H54 (cell line): ENCODE measurements around the gene SCRN2.

Experiments
- DNase-seq: peaks from one replicate; pipeline ENCODE4 v3.0.0; 2011; ENCODE audit warnings: low spot score, mixed read lengths; ENCODE audit not compliant: insufficient read length
- FAIRE-seq: peaks from 3 replicates; lab custom pipeline; 2011; peaks lifted over from hg19 to GRCh38; lab: Jason Lieb, UNC
- POLR2A ChIP-seq: IDR thresholded peaks from 2 replicates; pipeline ENCODE4 v1.6.1; 2011; ENCODE audit warnings: low read depth, mild to moderate bottlenecking, low read length

The SCRN2 gene

GRCh38 chr17:47878203-47879027, 37.3 kb upstream of the SCRN2 start:
- FAIRE-seq (no peak), DNase-seq (no peak)
- TF ChIP-seq POLR2A, result no peak

DNA sequence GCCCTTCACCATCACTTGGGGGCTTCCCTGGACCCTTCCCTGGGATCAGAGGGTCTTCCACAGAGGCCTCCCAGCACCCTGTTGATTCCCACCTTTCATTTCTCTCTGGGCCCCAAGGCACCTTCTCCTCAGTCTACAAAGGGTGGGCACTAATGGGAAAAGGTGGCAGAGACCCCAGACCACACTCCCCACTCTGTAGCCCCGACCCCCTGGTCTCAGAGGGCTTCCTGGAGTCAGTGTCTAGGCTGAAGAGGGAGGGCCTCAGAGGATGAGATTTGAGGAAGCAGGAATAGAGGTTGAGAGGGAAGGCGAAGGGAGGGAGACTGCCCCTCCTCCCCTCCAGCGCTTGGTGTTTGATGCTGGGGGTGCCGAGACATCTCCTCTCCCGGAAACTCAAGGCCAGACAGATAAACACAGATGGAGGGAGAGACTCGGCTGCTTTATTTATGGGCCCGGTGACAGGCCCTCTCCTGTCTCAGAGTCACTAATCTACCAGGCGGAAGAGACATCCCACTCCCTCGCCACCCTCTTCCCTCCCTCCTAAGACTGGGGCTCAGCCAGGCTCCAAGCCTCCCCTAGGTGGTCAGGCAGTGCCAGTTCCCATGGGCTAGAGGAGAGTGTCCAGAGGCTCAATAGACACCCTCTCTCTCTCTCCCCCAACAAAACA, 36.4 kb upstream of the SCRN2 start:
- DNase-seq (no peak), FAIRE-seq (no peak)
- no peak for TF ChIP-seq POLR2A

DNA sequence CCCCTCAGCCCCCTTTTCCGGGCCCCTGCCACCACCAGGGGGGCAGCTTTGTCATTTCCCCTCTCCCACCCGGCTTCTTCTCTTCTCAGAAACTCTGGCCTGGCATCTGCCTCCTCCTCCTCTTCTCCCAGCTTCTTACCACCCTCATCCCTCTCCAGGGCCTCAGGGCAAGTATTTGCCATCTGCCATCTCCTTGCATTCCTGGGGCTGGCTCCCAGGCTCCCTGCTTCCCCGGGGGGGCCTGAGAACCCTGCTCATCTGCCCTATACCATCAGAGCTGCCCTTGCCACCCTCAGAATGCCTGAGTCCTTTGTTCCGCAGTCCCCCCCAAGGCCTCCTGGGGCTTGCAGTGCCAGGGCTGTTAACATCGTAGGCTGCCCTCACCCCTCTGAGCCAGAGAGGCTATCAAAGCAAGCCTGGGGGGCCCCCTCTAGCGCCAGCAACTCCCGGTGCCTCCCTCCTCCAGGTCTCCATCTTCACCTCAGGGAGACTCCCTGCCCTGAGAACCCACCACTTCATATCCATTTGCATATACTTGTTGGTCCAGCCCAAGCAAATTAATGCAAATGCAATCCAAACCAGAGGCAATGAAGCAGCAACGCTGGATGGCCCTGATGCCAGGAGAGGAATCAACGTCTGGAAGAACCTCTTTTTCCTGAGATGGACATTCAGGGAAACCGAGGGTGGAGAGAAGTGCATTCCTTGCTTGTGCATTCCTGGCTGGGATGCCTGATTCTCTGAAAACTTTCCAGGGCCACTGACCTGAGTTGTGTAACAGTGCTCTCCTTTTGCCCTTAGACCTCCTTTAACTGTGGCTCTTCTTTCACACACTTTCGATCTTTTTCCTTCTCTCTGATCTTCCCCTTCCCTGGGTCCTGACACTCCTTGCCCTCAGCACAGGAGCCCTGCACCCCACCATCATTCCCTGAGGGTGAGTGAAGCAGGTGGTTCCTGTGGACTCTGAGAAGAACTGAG, 34.2 kb upstream of the SCRN2 start:
- TF ChIP-seq POLR2A, result no peak
- DNase-seq (no peak), FAIRE-seq (no peak)

DNA sequence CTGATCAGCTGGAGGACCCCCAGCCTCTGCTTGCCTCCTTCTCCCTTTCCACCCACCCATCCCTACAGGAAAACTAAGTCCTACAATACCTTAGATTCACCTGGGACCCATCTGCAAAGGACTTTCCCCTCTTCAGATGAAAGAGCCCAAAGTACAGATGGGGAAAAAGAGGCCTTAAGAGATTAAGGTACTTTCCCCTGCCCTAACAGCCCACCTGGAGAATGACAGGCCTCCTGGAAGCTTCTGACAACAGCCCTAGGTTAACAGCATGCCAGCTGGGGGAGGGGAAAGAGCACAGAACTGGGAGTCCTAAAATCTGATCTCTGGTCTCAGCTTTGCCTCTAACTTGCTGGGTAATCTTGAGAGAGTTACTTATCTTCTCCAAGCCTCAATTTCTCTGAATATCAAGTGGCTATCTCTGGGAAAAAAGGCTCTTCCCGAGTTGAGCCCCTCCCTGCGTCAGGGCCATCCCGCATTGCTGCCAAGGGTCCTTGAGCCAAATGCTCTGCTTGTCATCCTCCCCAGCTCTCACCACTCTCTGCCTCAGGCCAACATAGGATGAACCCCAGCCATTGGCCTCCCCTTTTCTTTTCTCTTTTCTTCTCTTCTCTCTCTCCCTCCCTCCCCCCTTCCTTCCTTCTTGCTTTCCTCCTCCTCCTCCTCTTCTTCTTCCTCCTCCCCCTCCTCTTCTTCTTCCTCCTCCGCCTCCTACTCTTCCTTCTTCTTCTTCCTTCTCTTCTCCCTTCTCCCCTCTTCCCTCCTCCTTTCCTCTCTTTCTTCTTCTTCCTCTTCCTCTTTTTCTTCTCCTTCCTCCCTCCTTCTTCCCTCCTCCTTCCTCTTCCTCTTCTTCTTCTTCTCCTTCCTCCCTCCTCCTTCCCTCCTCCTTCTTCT, 32.4 kb upstream of the SCRN2 start:
- DNase-seq (no peak), FAIRE-seq (no peak)
- TF ChIP-seq POLR2A, result no peak

DNA sequence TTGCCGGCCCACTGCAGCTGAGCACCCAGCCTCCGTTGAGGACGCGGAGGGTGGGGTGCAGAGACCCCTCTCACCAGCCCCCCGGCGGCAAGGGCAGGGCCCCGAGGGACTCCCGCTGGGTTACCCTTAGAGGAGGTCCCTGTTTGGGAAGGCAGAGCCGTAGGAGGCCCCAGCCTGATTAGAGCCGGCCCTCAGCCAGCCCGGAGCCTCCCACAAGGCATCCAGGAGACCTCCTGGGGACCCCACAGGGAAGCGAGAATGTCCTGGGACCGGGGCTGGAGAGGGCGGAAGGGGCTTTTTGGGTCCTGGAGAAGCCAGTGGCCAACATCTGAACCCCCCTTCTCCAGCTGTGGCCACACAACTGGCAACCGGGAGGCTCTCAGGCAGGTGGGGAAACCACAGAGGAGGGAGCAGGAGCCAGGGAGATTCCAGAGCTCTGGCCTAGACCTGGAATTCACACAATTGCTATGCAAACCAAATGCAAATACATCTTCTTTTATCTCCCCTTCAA, 31.6 kb upstream of the SCRN2 start:
- no peak for TF ChIP-seq POLR2A
- no peak for FAIRE-seq
- no peak for DNase-seq

DNA sequence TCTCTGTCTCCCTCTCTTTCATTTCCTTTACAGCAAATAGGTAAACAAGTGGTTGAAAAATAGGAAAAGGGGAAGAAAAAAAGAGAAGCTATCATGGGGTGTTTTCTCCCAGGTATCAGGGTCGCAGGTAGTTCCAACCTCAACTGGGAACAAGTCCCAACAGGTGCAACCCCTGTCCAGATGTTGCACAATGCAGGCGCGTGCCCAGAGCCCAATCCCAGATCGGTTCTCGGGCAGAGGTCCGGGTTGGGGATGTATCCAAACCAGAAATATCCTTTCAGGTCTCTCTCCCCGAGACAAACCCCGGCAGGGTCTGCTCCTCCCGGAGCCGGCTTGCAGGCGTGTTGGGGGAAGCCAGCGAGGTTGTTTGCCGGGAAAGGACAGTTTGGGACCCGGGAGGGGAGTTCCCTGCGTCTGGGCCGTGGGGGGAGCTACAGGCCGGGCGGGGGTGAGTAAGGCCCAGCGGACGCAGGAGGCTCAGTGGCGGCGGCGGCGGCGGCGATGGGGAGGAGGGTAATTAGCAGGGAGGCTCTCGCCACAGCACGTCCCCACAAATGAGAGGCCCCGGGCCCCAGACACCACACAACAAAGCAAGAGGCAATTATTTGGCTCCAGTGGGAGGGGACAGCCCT, 31.1 kb upstream of the SCRN2 start:
- FAIRE-seq (no peak), DNase-seq (no peak)
- no peak for TF ChIP-seq POLR2A

- no peak for FAIRE-seq
- TF ChIP-seq POLR2A, result no peak
Observed at GRCh38 chr17:47871048-47871447, 30.0 kb upstream of the SCRN2 start.

GRCh38 chr17:47870056-47870455, 29.0 kb upstream of the SCRN2 start:
- TF ChIP-seq POLR2A, result no peak
- no peak for DNase-seq
- FAIRE-seq, result no peak

More at GRCh38 chr17:47871048-47871447, 30.0 kb upstream of the SCRN2 start:
- no peak for DNase-seq

- FAIRE-seq (no peak), DNase-seq (no peak)
- no peak for TF ChIP-seq POLR2A
Observed at GRCh38 chr17:47869114-47869513, 28.0 kb upstream of the SCRN2 start.

DNA sequence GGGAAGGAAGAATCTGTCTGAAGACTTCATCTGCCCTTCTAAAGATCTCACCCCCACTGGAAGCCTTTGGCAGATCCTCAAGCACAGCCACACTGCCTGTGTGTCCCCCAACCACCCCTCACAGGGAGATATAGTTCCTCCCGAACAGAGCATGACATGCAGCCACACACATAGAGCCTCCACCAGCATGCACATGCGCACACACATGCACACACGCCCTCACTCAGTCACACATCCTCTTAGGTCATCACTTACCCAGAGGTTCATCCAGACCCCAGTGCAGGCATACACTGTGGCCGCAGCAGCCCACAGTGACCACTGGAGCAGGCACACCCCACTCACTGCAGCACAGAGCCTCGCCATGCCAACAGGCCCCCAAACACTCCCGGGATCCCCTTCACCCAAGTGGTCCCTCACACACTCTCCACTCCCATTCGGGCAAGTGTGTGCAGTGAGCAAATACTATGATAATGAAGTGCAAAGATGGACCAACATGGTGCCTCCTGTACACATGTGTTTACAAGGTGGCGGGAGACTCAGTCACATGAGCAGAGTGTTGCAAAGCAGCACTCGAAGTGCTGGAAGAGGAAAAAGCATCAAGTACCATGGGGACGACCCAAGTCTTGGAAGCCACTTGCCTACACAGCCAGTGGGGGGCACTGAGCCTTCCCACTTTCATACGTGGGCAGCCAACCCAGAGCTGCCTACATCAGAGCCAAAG, 26.9 kb upstream of the SCRN2 start:
- no peak for FAIRE-seq
- no peak for DNase-seq
- no peak for TF ChIP-seq POLR2A

DNA sequence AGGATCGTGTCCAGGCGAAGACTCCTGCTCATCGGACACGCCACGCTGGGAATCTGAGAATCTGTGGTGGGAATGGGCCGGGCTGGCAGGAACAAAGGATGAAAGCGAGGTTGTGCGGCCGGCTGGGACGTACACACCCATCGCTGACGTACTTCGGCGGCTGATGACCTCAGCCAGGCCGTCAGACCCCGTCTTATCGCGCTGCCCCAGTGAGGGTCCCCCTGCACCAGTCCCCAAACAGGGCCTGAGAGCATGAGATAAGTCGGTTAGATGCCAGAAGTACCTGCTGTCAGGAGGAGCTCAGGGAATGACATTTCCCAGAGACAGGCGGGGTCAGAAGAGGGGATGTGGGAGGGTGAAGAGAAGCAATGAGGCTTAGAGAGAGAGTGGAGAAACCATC, 25.9 kb upstream of the SCRN2 start:
- FAIRE-seq (no peak), DNase-seq (no peak)
- no peak for TF ChIP-seq POLR2A
